ENCODE data around the gene SPTBN5. TPM values are rescaled to one million over a fixed set of nuclear protein-coding genes. Genes with fewer than 3 reads are reported as not detected.

SPTBN5 gene
- total RNA-seq, 2 experiments from 2014 or later, result 0.17 to 0.32 TPM

Small RNA genes within 50 kb of the gene (microRNA-seq; reads per million reads assigned to microRNA genes)
- gene MIR4310 (ENCODE audit: borderline microRNAs expressed, borderline replicate concordance), result not detected

Other genes with a start within 250 kb of the SPTBN5 start
- gene MGA, start 233.6 kb downstream of the SPTBN5 start, total RNA-seq, result 10 to 100 TPM; 27.4 to 28.3 TPM
- 10 to 100 TPM; 13.8 to 13.9 TPM for gene MAPKBP1, start 119.6 kb downstream of the SPTBN5 start, total RNA-seq
- gene JMJD7, start 66.0 kb downstream of the SPTBN5 start, total RNA-seq, result 10 to 100 TPM; 18.7 to 19.8 TPM
- 1 to 10 TPM; 9.0 to 9.7 TPM for gene PLA2G4B, start 55.2 kb downstream of the SPTBN5 start, total RNA-seq
- gene EHD4, start 78.5 kb upstream of the SPTBN5 start, total RNA-seq, result 10 to 100 TPM; 30.1 to 31.8 TPM
- gene PLA2G4E, start 127.0 kb upstream of the SPTBN5 start, total RNA-seq, result not detected
- gene PLA2G4D, start 200.5 kb upstream of the SPTBN5 start, total RNA-seq, result not detected